CD4-positive, alpha-beta T cell treated with Interleukin-2 at 100 ng/mL for 4 hours (primary cell): ENCODE data around the gene KIAA1549.

Experiments
- DNase-seq: peaks from one replicate; pipeline ENCODE4 v3.0.0-alpha.2; 2020; ENCODE audit warnings: low spot score

KIAA1549 gene

GRCh38 chr7:138852469-138852868 lies 128.7 kb downstream of the KIAA1549 start:
- no peak for DNase-seq

- DNase-seq = no peak
Observed at GRCh38 chr7:138849701-138850100, 131.5 kb downstream of the KIAA1549 start.

- DNase-seq = no peak
Observed at GRCh38 chr7:138848056-138848980, 132.9 kb downstream of the KIAA1549 start.

GRCh38 chr7:138845711-138846110 lies 135.5 kb downstream of the KIAA1549 start:
- DNase-seq = no peak

- no peak for DNase-seq
Observed at GRCh38 chr7:138843632-138844580, 137.3 kb downstream of the KIAA1549 start.

GRCh38 chr7:138842111-138842510 lies 139.1 kb downstream of the KIAA1549 start:
- DNase-seq = no peak

- DNase-seq = no peak
Observed at GRCh38 chr7:138838166-138838565, 143.0 kb downstream of the KIAA1549 start.

GRCh38 chr7:138837627-138838026 lies 143.6 kb downstream of the KIAA1549 start:
- no peak for DNase-seq

GRCh38 chr7:138835087-138835486 lies 146.1 kb downstream of the KIAA1549 start:
- no peak for DNase-seq

GRCh38 chr7:138834583-138834982 lies 146.6 kb downstream of the KIAA1549 start:
- no peak for DNase-seq

GRCh38 chr7:138833596-138833995 lies 147.6 kb downstream of the KIAA1549 start:
- DNase-seq = no peak

GRCh38 chr7:138832966-138833365 lies 148.2 kb downstream of the KIAA1549 start:
- no peak for DNase-seq

GRCh38 chr7:138829335-138829734 lies 151.9 kb downstream of the KIAA1549 start:
- DNase-seq = no peak

GRCh38 chr7:138828302-138828701 lies 152.9 kb downstream of the KIAA1549 start:
- no peak for DNase-seq

GRCh38 chr7:138825049-138825721 lies 156.0 kb downstream of the KIAA1549 start:
- DNase-seq = no peak

- no peak for DNase-seq
Observed at GRCh38 chr7:138822867-138823535, 158.2 kb downstream of the KIAA1549 start.

- DNase-seq = no peak
Observed at GRCh38 chr7:138821912-138822311, 159.3 kb downstream of the KIAA1549 start.

- no peak for DNase-seq
Observed at GRCh38 chr7:138819625-138820024, 161.6 kb downstream of the KIAA1549 start.

GRCh38 chr7:138816650-138817049 lies 164.5 kb downstream of the KIAA1549 start:
- no peak for DNase-seq

GRCh38 chr7:138814816-138815332 lies 166.3 kb downstream of the KIAA1549 start:
- no peak for DNase-seq

- DNase-seq = no peak
Observed at GRCh38 chr7:138813945-138814344, 167.2 kb downstream of the KIAA1549 start.
